Astrocyte (in vitro differentiated cells and primary cell): ENCODE measurements around the gene VPS13A. TPM values are rescaled to one million over a fixed set of nuclear protein-coding genes. Genes with fewer than 3 reads are reported as not detected.
"Not testable (repeated sequence)": the region's sequence is repeated elsewhere in the genome, so short reads cannot be mapped to it uniquely, and the experiment has no call there.

ENCODE experiments used
- DNase-seq: peaks from one replicate; pipeline ENCODE4 v3.0.0-alpha.2; 2010; ENCODE audit warnings: low read depth
- FAIRE-seq: peaks from 2 replicates; lab custom pipeline; 2011; peaks lifted over from hg19 to GRCh38; lab: Jason Lieb, UNC
- H2AFZ ChIP-seq: 2 replicates; pipeline ENCODE4 v1.6.0; 2012; ENCODE audit warnings: low read depth, low read length, inconsistent platforms
- H3K27ac ChIP-seq: 2 replicates; pipeline ENCODE4 v1.5.1; 2011; ENCODE audit warnings: low read depth, low read length, inconsistent platforms
- H3K27me3 ChIP-seq: 2 replicates; pipeline ENCODE4 v1.6.0; 2011; ENCODE audit warnings: low read length, inconsistent platforms; ENCODE audit not compliant: insufficient read depth
- H3K36me3 ChIP-seq: 2 replicates; pipeline ENCODE4 v1.5.1; 2011; ENCODE audit warnings: low read length, inconsistent platforms; ENCODE audit not compliant: insufficient read depth
- H3K4me1 ChIP-seq: 2 replicates; pipeline ENCODE4 v1.5.1; 2011; ENCODE audit warnings: low read length, inconsistent platforms; ENCODE audit not compliant: insufficient read depth
- H3K4me2 ChIP-seq: 2 replicates; pipeline ENCODE4 v1.6.0; 2012; ENCODE audit warnings: low read length, inconsistent platforms
- H3K4me3 ChIP-seq: 2 replicates; pipeline ENCODE4 v1.5.1; 2011; ENCODE audit warnings: low read depth, mild to moderate bottlenecking, low read length, inconsistent platforms; ENCODE audit not compliant: insufficient read depth
- H3K79me2 ChIP-seq: 2 replicates; pipeline ENCODE4 v1.6.0; 2012; ENCODE audit warnings: mild to moderate bottlenecking, low read length, inconsistent platforms; ENCODE audit not compliant: insufficient read depth
- H3K9ac ChIP-seq: 2 replicates; pipeline ENCODE4 v1.6.0; 2012; ENCODE audit warnings: mild to moderate bottlenecking, low read length, inconsistent platforms
- H3K9me3 ChIP-seq: 2 replicates; pipeline ENCODE4 v1.5.1; 2012; ENCODE audit warnings: low read depth, mild to moderate bottlenecking, low read length, inconsistent platforms; ENCODE audit not compliant: insufficient read depth
- H4K20me1 ChIP-seq: 2 replicates; pipeline ENCODE4 v1.6.0; 2012; ENCODE audit warnings: low read length, inconsistent platforms; ENCODE audit not compliant: insufficient read depth
- H3K27ac Mint-ChIP-seq: one replicate; pipeline ENCODE4 v1.8.0; 2021; ENCODE audit warnings: mild to moderate bottlenecking, mixed read lengths; ENCODE audit not compliant: unreplicated experiment
- H3K27me3 Mint-ChIP-seq: one replicate; pipeline ENCODE4 v1.8.0; 2021; ENCODE audit warnings: low read depth, mixed read lengths; ENCODE audit not compliant: unreplicated experiment
- H3K36me3 Mint-ChIP-seq: one replicate; pipeline ENCODE4 v1.8.0; 2021; ENCODE audit warnings: low read depth, mixed read lengths; ENCODE audit not compliant: unreplicated experiment
- H3K4me1 Mint-ChIP-seq: one replicate; pipeline ENCODE4 v1.8.0; 2021; ENCODE audit warnings: low read depth, mixed read lengths; ENCODE audit not compliant: unreplicated experiment
- H3K4me3 Mint-ChIP-seq: one replicate; pipeline ENCODE4 v1.8.0; 2021; ENCODE audit warnings: mild to moderate bottlenecking, moderate library complexity, mixed read lengths; ENCODE audit not compliant: unreplicated experiment
- H3K9me3 Mint-ChIP-seq: one replicate; pipeline ENCODE4 v1.8.0; 2021; ENCODE audit warnings: mild to moderate bottlenecking, mixed read lengths; ENCODE audit not compliant: unreplicated experiment
- CTCF ChIP-seq: IDR thresholded peaks from 2 replicates; pipeline ENCODE4 v1.5.1; 2011; ENCODE audit warnings: low read depth, mild to moderate bottlenecking, inconsistent platforms, low read length, moderate library complexity; ENCODE audit not compliant: insufficient read depth
- EZH2 ChIP-seq: IDR thresholded peaks from 2 replicates; pipeline ENCODE4 v1.6.1; 2012; ENCODE audit warnings: mild to moderate bottlenecking, low read length, inconsistent platforms; ENCODE audit not compliant: insufficient read depth
- total RNA-seq: library from RNA; stranded (reverse); gene quantifications from 2 replicates; pipeline ENCODE4 v1.2.1, GENCODE V29; 2021

The VPS13A gene
- total RNA-seq, 1 donor from 2014 or later: 34.9 TPM

GRCh38 chr9:77403239-77403638, 225.9 kb downstream of the VPS13A start:
- Histone ChIP-seq H3K4me1 (no peaks in the 10 kb centered on the region), H4K20me1 (no peaks in the 10 kb centered on the region), H3K36me3 (peaks cover 5% of the 10 kb centered on the region), H3K27ac (no peak overlapping the region), H3K4me2 (no peak overlapping the region), H3K4me3 (no peak overlapping the region), H3K27me3 (no peaks in the 10 kb centered on the region), H3K9ac (no peak overlapping the region), H3K9me3 (peaks cover 3% of the 10 kb centered on the region), H3K79me2 (no peaks in the 10 kb centered on the region), H2AFZ (no peak overlapping the region)
- no peak overlapping the region for H3K27ac Mint-ChIP-seq
- TF ChIP-seq EZH2 (no peak), CTCF (no peak)
- no peak for DNase-seq
- H3K4me3 Mint-ChIP-seq: no peak overlapping the region
- peaks cover 17% of the 10 kb centered on the region for H3K36me3 Mint-ChIP-seq
- peaks cover 4% of the 10 kb centered on the region for H3K9me3 Mint-ChIP-seq
- H3K27me3 Mint-ChIP-seq: no peaks in the 10 kb centered on the region
- no peaks in the 10 kb centered on the region for H3K4me1 Mint-ChIP-seq
- FAIRE-seq: no peak

GRCh38 chr9:77408521-77408920, 231.2 kb downstream of the VPS13A start:
- H3K4me2 ChIP-seq, H3K4me3 Mint-ChIP-seq, H3K9ac ChIP-seq, H3K4me3 ChIP-seq, H3K27me3 ChIP-seq, FAIRE-seq, H3K27ac ChIP-seq, H3K79me2 ChIP-seq, H3K4me1 ChIP-seq, H3K4me1 Mint-ChIP-seq, H4K20me1 ChIP-seq, DNase-seq, H3K27ac Mint-ChIP-seq, H3K36me3 ChIP-seq, H2AFZ ChIP-seq, H3K9me3 ChIP-seq, H3K27me3 Mint-ChIP-seq: not testable (repeated sequence)
- H3K9me3 Mint-ChIP-seq: peaks cover 23% of the 10 kb centered on the region
- peaks cover 36% of the 10 kb centered on the region for H3K36me3 Mint-ChIP-seq

GRCh38 chr9:77417566-77417965, 240.2 kb downstream of the VPS13A start:
- Mint-ChIP-seq H3K4me3 (no peak overlapping the region), H3K36me3 (peaks cover 4% of the 10 kb centered on the region), H3K27me3 (no peaks in the 10 kb centered on the region), H3K27ac (peak overlapping the region; percentile 23), H3K9me3 (no peaks in the 10 kb centered on the region), H3K4me1 (peaks cover 23% of the 10 kb centered on the region)
- Histone ChIP-seq H3K27ac (no peak overlapping the region), H3K4me2 (peak overlapping the region; percentile 23), H3K27me3 (no peaks in the 10 kb centered on the region), H3K79me2 (no peaks in the 10 kb centered on the region), H2AFZ (no peak overlapping the region), H3K36me3 (no peaks in the 10 kb centered on the region), H3K9me3 (no peaks in the 10 kb centered on the region), H3K4me1 (peaks cover 11% of the 10 kb centered on the region), H3K4me3 (no peak overlapping the region), H4K20me1 (no peaks in the 10 kb centered on the region), H3K9ac (no peak overlapping the region)
- FAIRE-seq (no peak), DNase-seq (peak; percentile 23)
- TF ChIP-seq CTCF (no peak), EZH2 (no peak)
